T47D (cell line): ENCODE measurements around the gene SCUBE1.

ENCODE experiments used
- DNase-seq, 2 experiments: peaks; one replicate each; pipeline versions ENCODE4 v3.0.0 to v3.0.0-alpha.2; 2011 to 2012; ENCODE audit warnings: low read depth in 1 of 2, low spot score in 1 of 2
- JUND ChIP-seq: IDR thresholded peaks from 2 replicates; pipeline ENCODE4 v1.6.1; 2012; ENCODE audit warnings: low read depth
- in situ Hi-C: cut with HindIII; loops from 2 replicates; pipeline ENCODE4 v1.10.0; 2016; ENCODE audit warnings: low sequenced_read_pairs, low pct_unique_long_range_greater_than_20kb

The SCUBE1 gene

DNA sequence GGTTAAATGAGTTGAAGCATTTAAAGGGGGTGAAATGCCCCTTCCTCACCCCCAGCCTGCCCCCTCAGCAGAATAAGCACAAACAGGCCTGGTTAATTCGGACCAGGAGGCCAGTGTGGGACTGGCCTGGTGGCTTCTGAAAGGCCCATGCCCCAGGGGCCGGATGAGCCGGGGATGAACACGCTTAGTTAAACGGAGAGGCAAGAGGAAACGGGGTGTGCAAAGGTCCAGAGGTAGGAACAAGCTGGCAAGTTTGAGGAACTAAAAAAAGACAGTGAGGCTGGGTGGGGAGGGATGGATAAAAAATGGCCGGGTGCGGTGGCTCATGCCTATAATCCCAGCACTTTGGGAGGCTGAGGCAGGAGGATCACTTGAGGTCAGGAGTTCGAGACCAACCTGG is 11.5 kb downstream of the SCUBE1 start:
- in situ Hi-C loops = no loop called here
- no peak for DNase-seq
- no peak for TF ChIP-seq JUND

DNA sequence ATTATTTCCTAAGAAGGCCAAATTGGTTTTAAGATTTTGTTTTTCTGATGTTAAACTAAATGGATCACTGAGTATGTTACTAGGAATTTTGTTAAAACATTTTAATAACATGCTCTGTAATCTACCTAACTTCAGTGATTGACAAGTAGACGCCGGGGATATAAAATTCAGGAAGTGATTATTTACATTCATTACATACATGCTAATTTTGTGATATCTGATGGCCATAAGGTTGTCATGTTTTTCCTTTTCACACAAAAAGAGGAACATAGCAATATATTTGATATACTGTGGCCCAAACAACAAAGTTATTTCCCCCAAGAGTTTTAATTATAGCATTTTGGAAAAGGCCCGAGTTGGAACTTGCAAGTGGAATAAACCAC is 12.1 kb downstream of the SCUBE1 start:
- in situ Hi-C loops = no loop called here
- TF ChIP-seq JUND = no peak
- no peak for DNase-seq

- in situ Hi-C loops = no loop called here
- no peak for DNase-seq
- no peak for TF ChIP-seq JUND
Measured at GRCh38 chr22:43330178-43331068, 12.7 kb downstream of the SCUBE1 start.

- TF ChIP-seq JUND = no peak
- in situ Hi-C loops = no loop called here
- no peak for DNase-seq
Measured at GRCh38 chr22:43329061-43329460, 14.1 kb downstream of the SCUBE1 start.

- in situ Hi-C loops = no loop called here
- DNase-seq = no peak
- no peak for TF ChIP-seq JUND
Measured at GRCh38 chr22:43327157-43327438, 16.1 kb downstream of the SCUBE1 start.

DNA sequence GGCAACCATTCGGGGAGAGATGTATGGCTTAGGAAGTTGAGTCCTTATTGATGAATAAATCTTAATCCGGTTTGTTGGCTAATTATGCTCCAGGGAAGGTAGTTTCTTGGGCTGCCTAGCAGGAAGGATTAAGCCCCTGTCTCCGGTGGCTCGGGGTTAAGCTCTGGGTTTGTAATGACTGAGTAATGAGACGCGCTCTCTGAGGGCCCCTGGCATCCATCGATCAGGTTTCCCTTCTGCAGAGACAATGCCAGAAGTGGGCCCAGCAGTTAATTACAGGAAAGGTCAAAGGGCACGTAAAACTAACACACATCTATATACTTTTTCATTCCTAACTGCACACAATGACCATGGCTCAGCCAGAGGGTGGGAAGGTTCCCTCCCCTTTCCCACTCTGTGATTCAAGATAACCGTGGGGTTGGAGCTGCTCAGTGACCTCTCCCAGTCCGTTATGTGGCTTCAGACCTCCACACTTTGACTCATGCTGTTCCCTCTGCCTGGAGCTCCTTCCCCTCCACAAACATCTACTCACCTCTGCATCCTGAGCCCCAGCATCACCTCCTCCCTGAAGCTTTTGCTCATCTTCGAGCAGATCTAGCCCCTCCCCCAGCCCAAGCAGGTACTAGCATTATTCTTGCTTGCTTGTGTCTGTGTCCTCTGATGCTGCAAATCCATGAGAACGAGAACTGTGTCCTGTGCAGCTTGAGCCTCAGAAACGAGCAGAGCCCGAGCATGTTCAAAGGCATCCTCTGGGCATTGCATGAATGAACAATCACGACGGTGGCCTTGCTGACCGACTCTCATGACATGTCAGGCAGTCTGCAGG is 16.6 kb downstream of the SCUBE1 start:
- DNase-seq = no peak

GRCh38 chr22:43325176-43325575 is 18.0 kb downstream of the SCUBE1 start:
- DNase-seq = no peak
- in situ Hi-C loops = no loop called here
- TF ChIP-seq JUND = no peak

More for the DNA sequence above, 16.6 kb downstream of the SCUBE1 start:
- no peak for TF ChIP-seq JUND
- in situ Hi-C loops = no loop called here

- in situ Hi-C loops = no loop called here
Measured at GRCh38 chr22:43320943-43321900, 21.9 kb downstream of the SCUBE1 start.

GRCh38 chr22:43319661-43320486 is 23.3 kb downstream of the SCUBE1 start:
- no peak for DNase-seq
- TF ChIP-seq JUND = no peak
- in situ Hi-C loops = no loop called here

More at GRCh38 chr22:43320943-43321900, 21.9 kb downstream of the SCUBE1 start:
- no peak for DNase-seq
- no peak for TF ChIP-seq JUND

- DNase-seq = no peak
- no peak for TF ChIP-seq JUND
- in situ Hi-C loops = no loop called here
Measured at GRCh38 chr22:43317239-43317638, 25.9 kb downstream of the SCUBE1 start.

- in situ Hi-C loops = no loop called here
- no peak for TF ChIP-seq JUND
- no peak for DNase-seq
Measured at GRCh38 chr22:43315687-43316217, 27.4 kb downstream of the SCUBE1 start.
